K562 (cell line): Measurements from ENCODE around the gene ERICH2. TPM values are rescaled to one million over a fixed set of nuclear protein-coding genes. Genes with fewer than 3 reads are reported as not detected.

Source experiments
- ARNT ChIP-seq, 2 experiments: fragments of 450-650 bp; IDR thresholded peaks; 2 replicates each; pipeline ENCODE4 v1.6.1; 2016; ENCODE audit warnings: mild to moderate bottlenecking in 1 of 2
- BRCA1 ChIP-seq, 2 experiments: fragments of 450-650 bp in 1 of 2; sonication (generic) in 1 of 2; formaldehyde crosslinking in 1 of 2; IDR thresholded peaks; 2 replicates each; pipeline versions ENCODE4 v1.5.0 to v1.6.1; 2017 to 2020; ENCODE audit warnings: mild to moderate bottlenecking in 1 of 2, missing genetic modification reagents in 1 of 2
- BRD4 ChIP-seq: fragments of 200-600 bp; sonication (generic); IDR thresholded peaks from 2 replicates; pipeline ENCODE4 v1.6.1; 2017; ENCODE audit warnings: inconsistent platforms
- BRD9 ChIP-seq: fragments of 450-650 bp; IDR thresholded peaks from 2 replicates; pipeline ENCODE4 v1.6.1; 2018; ENCODE audit warnings: low read depth; ENCODE audit not compliant: partially characterized antibody
- EP400 ChIP-seq: fragments of 450-650 bp; IDR thresholded peaks from 2 replicates; pipeline ENCODE4 v1.6.1; 2017; ENCODE audit warnings: antibody characterized with exemption, mild to moderate bottlenecking, moderate library complexity
- GTF2A2 ChIP-seq: IDR thresholded peaks from 2 replicates; pipeline ENCODE4 v1.6.1; 2016; ENCODE audit warnings: mild to moderate bottlenecking, missing genetic modification characterization, missing compliant biosample characterization
- POLR2AphosphoS5 ChIP-seq: IDR thresholded peaks from 2 replicates; pipeline ENCODE4 v1.6.1; 2011; ENCODE audit warnings: mild to moderate bottlenecking, low read depth, low read length, moderate library complexity; ENCODE audit not compliant: control insufficient read depth, insufficient read depth
- RBBP5 ChIP-seq: fragments of 200-600 bp; sonication (generic); IDR thresholded peaks from 2 replicates; pipeline ENCODE4 v1.6.1; 2012; ENCODE audit warnings: borderline replicate concordance, mild to moderate bottlenecking, low read length, control low read depth, inconsistent platforms; ENCODE audit not compliant: insufficient read depth, poor library complexity, severe bottlenecking
- RBM22 ChIP-seq: fragments of 200-400 bp; formaldehyde crosslinking; IDR thresholded peaks from 2 replicates; pipeline ENCODE4 v1.6.1; 2018; ENCODE audit warnings: low read length, low read depth; ENCODE audit not compliant: poor library complexity, severe bottlenecking
- RBM39 ChIP-seq: fragments of 200-400 bp; formaldehyde crosslinking; optimal IDR thresholded peaks from 2 replicates; pipeline ENCODE3; 2018; ENCODE audit warnings: low read depth, low read length
- SRF ChIP-seq, 2 experiments: fragments of 250-450, 450-650 bp in 1 of 2; sonication (Bioruptor Pico) in 1 of 2; sonication (generic) in 1 of 2; formaldehyde crosslinking; IDR thresholded peaks; 2 replicates each; pipeline versions ENCODE4 v1.5.0 to v1.5.1; 2020 to 2022; ENCODE audit warnings: mild to moderate bottlenecking in 1 of 2, missing genetic modification reagents in 1 of 2
- TRIM28 ChIP-seq: fragments of 450-650 bp; IDR thresholded peaks from 2 replicates; pipeline ENCODE4 v1.6.1; 2017
- ZNF12 ChIP-seq: sonication (generic); formaldehyde crosslinking; IDR thresholded peaks from 2 replicates; pipeline ENCODE4 v1.4.0; 2020; ENCODE audit warnings: mild to moderate bottlenecking, missing genetic modification reagents
- ZNF324 ChIP-seq: fragments of 250-450 bp; sonication (Bioruptor Pico); IDR thresholded peaks from 2 replicates; pipeline ENCODE4 v1.4.0; 2020; ENCODE audit warnings: mild to moderate bottlenecking
- ZNF695 ChIP-seq: fragments of 450-650 bp; formaldehyde crosslinking; IDR thresholded peaks from 2 replicates; pipeline ENCODE4 v1.4.0; 2020; ENCODE audit warnings: mild to moderate bottlenecking, moderate library complexity
- polyA plus RNA-seq, 8 experiments: library from polyadenylated mRNA; depleted of rRNA in 4 of 8; stranded (reverse) in 5 of 8; unstranded in 3 of 8; fragments of >200 nt; fragmentation: Nextera tagmentation in 2 of 8; fragmentation: Illumina TruSeq in 1 of 8; extraction: Ambion mirVana in 2 of 8; extraction: Trizol in 1 of 8; gene quantifications; 2 replicates each; pipeline versions ENCODE4 v1.2.1 to v1.2.3, GENCODE V29; 2011 to 2014; ENCODE audit warnings: inconsistent platforms in 1 of 8, missing spikeins in 1 of 8
- total RNA-seq, 7 experiments: library from RNA; depleted of rRNA in 6 of 7; stranded (reverse); fragments of >200 nt in 6 of 7; fragmentation: Illumina TruSeq in 2 of 7; extraction: Trizol in 2 of 7; gene quantifications; 2 replicates each; pipeline versions ENCODE4 v1.2.1 to v1.2.3, GENCODE V29; 2011 to 2021; ENCODE audit warnings: low replicate concordance in 1 of 7
- TF ChIP-seq, protein P1 (sequence below): fragments of 250-450 bp; sonication (Bioruptor Pico); IDR thresholded peaks from 2 replicates; pipeline ENCODE4 v1.5.0; 2022; ENCODE audit warnings: mild to moderate bottlenecking
- TF ChIP-seq, protein P2 (sequence below): fragments of 250-450 bp; sonication (Bioruptor Pico); IDR thresholded peaks from 2 replicates; pipeline ENCODE4 v1.8.0; 2022; ENCODE audit warnings: inconsistent platforms, mild to moderate bottlenecking, moderate library complexity, borderline replicate concordance
- TF ChIP-seq, protein P3 (sequence below): sonication (generic); formaldehyde crosslinking; IDR thresholded peaks from 2 replicates; pipeline ENCODE4 v1.8.0; 2022; ENCODE audit warnings: mild to moderate bottlenecking, missing genetic modification reagents
- TF ChIP-seq, protein P4 (sequence below): sonication (generic); formaldehyde crosslinking; IDR thresholded peaks from 2 replicates; pipeline ENCODE4 v1.8.0; 2022; ENCODE audit warnings: missing genetic modification reagents, mild to moderate bottlenecking, moderate library complexity, borderline replicate concordance

ERICH2 gene
- total and polyA plus RNA-seq, 9 of the 15 experiments (the other 6 are each of a cell fraction or from before 2014, with no cell fraction given) = 0.85 to 2.4 (median 1.6) TPM

DNA sequence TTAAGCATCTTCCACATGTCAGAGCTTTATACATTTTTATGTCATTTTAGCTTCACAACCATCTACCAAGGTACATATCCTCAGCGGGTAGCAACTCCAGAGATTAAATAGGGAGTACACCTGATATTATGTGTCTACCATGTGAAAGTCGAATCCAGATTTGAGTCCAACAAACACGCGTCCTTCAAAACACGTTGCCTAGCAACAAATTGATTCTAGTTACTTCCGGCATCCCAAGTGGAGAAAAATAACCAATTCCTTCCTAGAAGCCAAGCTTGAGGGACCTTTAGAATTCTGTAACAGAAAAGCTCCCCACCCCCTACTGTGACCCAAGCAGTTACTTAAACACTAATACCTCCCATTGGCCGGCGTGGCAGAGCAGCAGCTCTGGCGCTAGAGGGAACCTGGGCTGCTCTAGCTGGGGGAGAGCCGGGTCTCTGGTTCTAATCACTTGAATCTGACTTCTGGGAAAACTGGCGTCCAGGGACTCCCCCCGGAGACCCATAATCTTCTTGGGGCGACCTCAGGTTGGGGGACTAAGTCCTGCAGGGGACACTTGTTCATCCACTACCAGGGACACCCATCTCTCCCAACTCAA is at the start of gene ERICH2 (continued):
- TF ChIP-seq, protein P1, sequence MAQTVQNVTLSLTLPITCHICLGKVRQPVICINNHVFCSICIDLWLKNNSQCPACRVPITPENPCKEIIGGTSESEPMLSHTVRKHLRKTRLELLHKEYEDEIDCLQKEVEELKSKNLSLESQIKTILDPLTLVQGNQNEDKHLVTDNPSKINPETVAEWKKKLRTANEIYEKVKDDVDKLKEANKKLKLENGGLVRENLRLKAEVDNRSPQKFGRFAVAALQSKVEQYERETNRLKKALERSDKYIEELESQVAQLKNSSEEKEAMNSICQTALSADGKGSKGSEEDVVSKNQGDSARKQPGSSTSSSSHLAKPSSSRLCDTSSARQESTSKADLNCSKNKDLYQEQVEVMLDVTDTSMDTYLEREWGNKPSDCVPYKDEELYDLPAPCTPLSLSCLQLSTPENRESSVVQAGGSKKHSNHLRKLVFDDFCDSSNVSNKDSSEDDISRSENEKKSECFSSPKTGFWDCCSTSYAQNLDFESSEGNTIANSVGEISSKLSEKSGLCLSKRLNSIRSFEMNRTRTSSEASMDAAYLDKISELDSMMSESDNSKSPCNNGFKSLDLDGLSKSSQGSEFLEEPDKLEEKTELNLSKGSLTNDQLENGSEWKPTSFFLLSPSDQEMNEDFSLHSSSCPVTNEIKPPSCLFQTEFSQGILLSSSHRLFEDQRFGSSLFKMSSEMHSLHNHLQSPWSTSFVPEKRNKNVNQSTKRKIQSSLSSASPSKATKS (CRISPR knock-in tag) = no peak
- TF ChIP-seq BRD9 (peak; percentile 66), RBM39 (peak; percentile 74), RBM22 (no peak), ZNF695 (CRISPR knock-in tag) (no peak), ZNF12 (CRISPR knock-in tag) (peak; percentile 84; the same call in 1 of the 2 replicates), GTF2A2 (tag) (no peak), SRF (CRISPR knock-in tag; IDR thresholded peaks at IDR 0.05) (no peak), TRIM28 (no peak; the same call in 1 of the 2 replicates), ZNF324 (CRISPR knock-in tag) (0 out of 2 replicates have a peak, but pooled peaks have one; percentile 15), EP400 (peak; percentile 49; the same call in 1 of the 2 replicates), RBBP5 (no peak), ARNT (IDR thresholded peaks at IDR 0.05) (peak; percentile 64 to 65; a peak in 2 of 4 replicates), POLR2AphosphoS5 (peak; percentile 74; the same call in 1 of the 2 replicates), BRCA1 (IDR thresholded peaks at IDR 0.05) (no peak), BRCA1 (CRISPR knock-in tag; IDR thresholded peaks at IDR 0.05) (no peak), BRD4 (0 out of 2 replicates have a peak, but pooled peaks have one; percentile 65)
- TF ChIP-seq, protein P2, sequence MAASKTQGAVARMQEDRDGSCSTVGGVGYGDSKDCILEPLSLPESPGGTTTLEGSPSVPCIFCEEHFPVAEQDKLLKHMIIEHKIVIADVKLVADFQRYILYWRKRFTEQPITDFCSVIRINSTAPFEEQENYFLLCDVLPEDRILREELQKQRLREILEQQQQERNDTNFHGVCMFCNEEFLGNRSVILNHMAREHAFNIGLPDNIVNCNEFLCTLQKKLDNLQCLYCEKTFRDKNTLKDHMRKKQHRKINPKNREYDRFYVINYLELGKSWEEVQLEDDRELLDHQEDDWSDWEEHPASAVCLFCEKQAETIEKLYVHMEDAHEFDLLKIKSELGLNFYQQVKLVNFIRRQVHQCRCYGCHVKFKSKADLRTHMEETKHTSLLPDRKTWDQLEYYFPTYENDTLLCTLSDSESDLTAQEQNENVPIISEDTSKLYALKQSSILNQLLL (CRISPR knock-in tag) = no peak
- TF ChIP-seq, protein P3, sequence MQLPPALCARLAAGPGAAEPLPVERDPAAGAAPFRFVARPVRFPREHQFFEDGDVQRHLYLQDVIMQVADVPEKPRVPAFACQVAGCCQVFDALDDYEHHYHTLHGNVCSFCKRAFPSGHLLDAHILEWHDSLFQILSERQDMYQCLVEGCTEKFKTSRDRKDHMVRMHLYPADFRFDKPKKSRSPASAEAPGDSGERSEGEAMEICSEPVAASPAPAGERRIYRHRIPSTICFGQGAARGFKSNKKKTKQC = 0 out of 2 replicates have a peak, but pooled peaks have one; percentile 60
- TF ChIP-seq, protein P4, sequence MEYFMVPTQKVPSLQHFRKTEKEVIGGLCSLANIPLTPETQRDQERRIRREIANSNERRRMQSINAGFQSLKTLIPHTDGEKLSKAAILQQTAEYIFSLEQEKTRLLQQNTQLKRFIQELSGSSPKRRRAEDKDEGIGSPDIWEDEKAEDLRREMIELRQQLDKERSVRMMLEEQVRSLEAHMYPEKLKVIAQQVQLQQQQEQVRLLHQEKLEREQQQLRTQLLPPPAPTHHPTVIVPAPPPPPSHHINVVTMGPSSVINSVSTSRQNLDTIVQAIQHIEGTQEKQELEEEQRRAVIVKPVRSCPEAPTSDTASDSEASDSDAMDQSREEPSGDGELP (CRISPR knock-in tag) = peak; percentile 43; the same call in 1 of the 2 replicates
